ENCODE measurements around the gene ESM1. TPM values are rescaled to one million over a fixed set of nuclear protein-coding genes. Genes with fewer than 3 reads are reported as not detected.

Gene ESM1
- total and polyA plus RNA-seq, 8 donors = 1.8 to 9.5 (median 5.4) TPM

DNA sequence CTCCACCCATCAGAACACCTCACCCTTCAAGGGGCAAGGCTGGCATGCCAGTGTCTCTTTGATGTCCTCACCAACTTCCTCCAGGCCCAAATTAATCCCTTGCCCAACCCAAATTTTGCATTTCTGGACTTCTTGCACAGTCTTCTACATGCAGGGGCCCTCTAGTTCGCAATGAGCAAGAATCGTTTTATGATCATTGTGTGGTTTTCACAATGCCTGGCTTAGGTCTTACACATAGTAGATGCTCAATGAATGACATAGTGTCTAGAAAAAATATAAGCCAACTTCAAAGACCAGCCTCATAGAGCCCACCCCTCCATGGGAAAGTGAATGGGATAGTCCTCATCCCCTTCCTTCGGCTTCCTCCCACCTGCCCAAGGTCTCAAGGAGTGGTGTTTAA, 9.8 kb upstream of the ESM1 start:
- no peak overlapping the region for H3K4me3 ChIP-seq
- no peak for DNase-seq
- intact Hi-C loops (cut with DNase I) = no loop called here
- no peak overlapping the region for H3K27ac ChIP-seq
- no peaks in the 10 kb centered on the region for H3K36me3 ChIP-seq
- ATAC-seq = no peak
- no peaks in the 10 kb centered on the region for H3K27me3 ChIP-seq
- H3K4me1 ChIP-seq = no peaks in the 10 kb centered on the region
- no peaks in the 10 kb centered on the region for H3K9me3 ChIP-seq
- no peak for TF ChIP-seq CTCF (IDR thresholded peaks at IDR 0.05)

- Histone ChIP-seq H3K4me3 (no peak overlapping the region), H3K36me3 (no peaks in the 10 kb centered on the region), H3K4me1 (no peaks in the 10 kb centered on the region), H3K9me3 (no peaks in the 10 kb centered on the region), H3K27ac (no peak overlapping the region), H3K27me3 (no peaks in the 10 kb centered on the region)
- no peak for TF ChIP-seq CTCF (IDR thresholded peaks at IDR 0.05)
- intact Hi-C loops (cut with DNase I) = no loop called here
- no peak for ATAC-seq
- DNase-seq = no peak
Measured at GRCh38 chr5:54994628-54995027, 9.2 kb upstream of the ESM1 start.

DNA sequence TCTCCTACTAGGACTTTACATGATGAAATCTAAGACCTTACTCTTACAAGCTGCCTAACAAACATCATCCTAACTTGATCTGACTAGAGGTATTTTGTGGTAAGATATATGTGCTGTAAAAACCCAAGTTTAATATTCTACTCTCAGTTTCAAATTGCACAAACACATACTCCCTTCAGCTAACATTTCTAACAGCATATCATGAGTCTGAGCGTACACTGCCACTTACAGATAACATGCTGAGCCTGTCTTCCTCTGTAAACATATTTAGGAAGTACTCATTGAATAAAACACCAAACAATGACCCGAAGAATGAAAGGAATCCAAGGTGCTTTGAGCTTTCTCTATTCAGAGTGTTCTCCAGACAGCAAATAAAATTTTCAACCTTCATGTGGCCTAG, 7.9 kb upstream of the ESM1 start:
- intact Hi-C loops (cut with DNase I) = no loop called here

GRCh38 chr5:54991416-54991815, 6.0 kb upstream of the ESM1 start:
- Histone ChIP-seq H3K27me3 (peaks cover 0 to 2% of the 10 kb centered on the region in 2 donors), H3K4me1 (no peaks in the 10 kb centered on the region), H3K27ac (no peak overlapping the region), H3K4me3 (no peak overlapping the region), H3K9me3 (no peaks in the 10 kb centered on the region), H3K36me3 (no peaks in the 10 kb centered on the region)
- DNase-seq (no peak), ATAC-seq (no peak)
- TF ChIP-seq CTCF (IDR thresholded peaks at IDR 0.05) = no peak
- intact Hi-C loops (cut with DNase I) = no loop called here

More for the DNA sequence above, 7.9 kb upstream of the ESM1 start:
- Histone ChIP-seq H3K4me1 (no peaks in the 10 kb centered on the region), H3K27ac (no peak overlapping the region), H3K9me3 (no peaks in the 10 kb centered on the region), H3K36me3 (no peaks in the 10 kb centered on the region), H3K4me3 (no peak overlapping the region), H3K27me3 (no peaks in the 10 kb centered on the region)
- ATAC-seq = peak; percentile 42
- TF ChIP-seq CTCF (IDR thresholded peaks at IDR 0.05) = no peak
- no peak for DNase-seq

DNA sequence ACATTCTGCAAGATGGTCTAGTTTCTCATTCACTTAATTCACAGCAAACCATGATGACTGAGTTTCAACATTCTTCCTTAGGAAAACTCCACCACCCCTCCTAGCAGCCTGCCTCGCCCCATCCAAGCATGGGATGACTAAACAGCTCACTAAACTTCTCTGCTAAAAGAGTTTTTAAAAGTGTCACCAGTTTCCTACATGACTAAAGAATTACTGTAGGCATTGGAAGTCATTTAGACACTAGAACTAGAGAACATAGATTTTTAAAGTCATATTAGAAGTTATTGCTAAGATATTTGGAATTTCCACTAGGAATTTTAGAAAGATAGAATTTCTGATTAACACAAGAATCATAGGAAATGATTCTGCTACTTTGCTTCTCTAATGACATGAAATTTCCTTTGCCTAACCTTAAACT, 5.5 kb upstream of the ESM1 start:
- no peaks in the 10 kb centered on the region for H3K36me3 ChIP-seq
- DNase-seq = no peak
- no peak for TF ChIP-seq CTCF (IDR thresholded peaks at IDR 0.05)
- H3K27me3 ChIP-seq = peaks cover 0 to 7% of the 10 kb centered on the region in 2 donors
- no peak overlapping the region for H3K27ac ChIP-seq
- no peak overlapping the region for H3K4me3 ChIP-seq
- intact Hi-C loops (cut with DNase I) = no loop called here
- ATAC-seq = peak; percentile 56
- no peaks in the 10 kb centered on the region for H3K9me3 ChIP-seq
- H3K4me1 ChIP-seq = no peaks in the 10 kb centered on the region
